SK-N-SH treated with all-trans-retinoic acid at 6 μM for 48 hours (cell line): ENCODE data around the gene HS1BP3.

Source experiments
- BACH2 ChIP-seq: fragments of 250-450 bp; sonication (Bioruptor Pico); IDR thresholded peaks from 2 replicates; pipeline ENCODE4 v1.9.0; 2021; ENCODE audit warnings: mild to moderate bottlenecking, borderline replicate concordance
- CSDC2 ChIP-seq: fragments of 250-450 bp; sonication (Bioruptor Pico); IDR thresholded peaks from 2 replicates; pipeline ENCODE4 v1.5.0; 2020; ENCODE audit warnings: mild to moderate bottlenecking, moderate library complexity
- PATZ1 ChIP-seq: fragments of 250-450 bp; sonication (Bioruptor Pico); IDR thresholded peaks from 2 replicates; pipeline ENCODE4 v1.8.0; 2020; ENCODE audit warnings: mild to moderate bottlenecking, moderate library complexity, borderline replicate concordance
- POU6F1 ChIP-seq: fragments of 250-450 bp; sonication (Bioruptor Pico); IDR thresholded peaks from 2 replicates; pipeline ENCODE4 v1.8.0; 2021; ENCODE audit warnings: low read depth, mild to moderate bottlenecking, moderate library complexity, borderline replicate concordance
- PPARA ChIP-seq: fragments of 250-450 bp; sonication (Bioruptor Pico); IDR thresholded peaks from 2 replicates; pipeline ENCODE4 v1.5.0; 2020; ENCODE audit warnings: mild to moderate bottlenecking, borderline replicate concordance
- RARB ChIP-seq: fragments of 250-450 bp; sonication (Bioruptor Pico); IDR thresholded peaks from 2 replicates; pipeline ENCODE4 v1.8.0; 2021; ENCODE audit warnings: mild to moderate bottlenecking, moderate library complexity
- TOX ChIP-seq: fragments of 250-450 bp; sonication (Bioruptor Pico); IDR thresholded peaks from 2 replicates; pipeline ENCODE4 v1.8.0; 2021; ENCODE audit warnings: mild to moderate bottlenecking, moderate library complexity, borderline replicate concordance
- ZNF70 ChIP-seq: fragments of 450-650 bp; formaldehyde crosslinking; IDR thresholded peaks from 2 replicates; pipeline ENCODE4 v1.5.0; 2020; ENCODE audit warnings: mild to moderate bottlenecking, moderate library complexity

GRCh38 chr2:20597860-20598183 lies 53.1 kb downstream of the HS1BP3 start:
- TF ChIP-seq CSDC2 (CRISPR knock-in tag), result no peak
- TF ChIP-seq TOX (CRISPR knock-in tag), result no peak
- no peak for TF ChIP-seq RARB (CRISPR knock-in tag)
- TF ChIP-seq POU6F1, result no peak
- no peak for TF ChIP-seq ZNF70 (CRISPR knock-in tag)
- no peak for TF ChIP-seq PPARA
- no peak for TF ChIP-seq BACH2 (CRISPR knock-in tag)
- no peak for TF ChIP-seq PATZ1 (CRISPR knock-in tag)
